PC-9 (cell line): ENCODE data around the gene ADAMTSL2. TPM values are rescaled to one million over a fixed set of nuclear protein-coding genes. Genes with fewer than 3 reads are reported as not detected.

ENCODE experiments used
- BruUV-seq: library from RNA; stranded (reverse); fragments of 400-500 nt; replicated peaks from 2 replicates; lab custom pipeline; 2021; lab: Mats Ljungman, UMichigan
- CTCF ChIA-PET: fragments of 300-600 bp; sonication (Branson Sonifier 250); formaldehyde crosslinking; loops from one replicate; lab custom pipeline; 2022; ENCODE audit warnings: antibody characterized with exemption; lab: Charles Lee
- POLR2A ChIA-PET: fragments of 300-600 bp; sonication (Branson Sonifier 250); formaldehyde crosslinking; loops from one replicate; lab custom pipeline; 2022; ENCODE audit warnings: antibody characterized with exemption; ENCODE audit not compliant: unreplicated experiment; lab: Charles Lee
- DNase-seq, 2 experiments: peaks; one replicate each; pipeline versions ENCODE4 v3.0.0 to v3.0.0-alpha.2; 2015 to 2022; ENCODE audit warnings: mixed read lengths in 1 of 2
- H2AFZ ChIP-seq: fragments of 200-600 bp; sonication (generic); 2 replicates; pipeline ENCODE4 v1.8.1; 2017; ENCODE audit warnings: antibody characterized with exemption
- H3F3A ChIP-seq: fragments of 200-600 bp; sonication (generic); 2 replicates; pipeline ENCODE4 v1.8.1; 2017; ENCODE audit warnings: antibody characterized with exemption, mild to moderate bottlenecking, low read depth; ENCODE audit not compliant: insufficient read depth
- H3K27ac ChIP-seq: fragments of 200-600 bp; sonication (generic); 2 replicates; pipeline ENCODE4 v1.6.1; 2016; ENCODE audit warnings: mixed run types
- H3K27me3 ChIP-seq: fragments of 200-600 bp; sonication (generic); 2 replicates; pipeline ENCODE4 v1.6.1; 2016; ENCODE audit warnings: low read depth, mixed run types; ENCODE audit not compliant: insufficient read depth
- H3K36me3 ChIP-seq: fragments of 200-600 bp; sonication (generic); 2 replicates; pipeline ENCODE4 v1.6.1; 2016; ENCODE audit warnings: low read depth, mixed run types
- H3K4me1 ChIP-seq: fragments of 200-600 bp; sonication (generic); replicated peaks from 2 replicates; pipeline ENCODE4 v1.6.1; 2016; ENCODE audit warnings: mixed run types; ENCODE audit not compliant: insufficient read depth
- H3K4me2 ChIP-seq: fragments of 200-600 bp; sonication (generic); 2 replicates; pipeline ENCODE4 v1.6.1; 2017; ENCODE audit warnings: mixed run types
- H3K4me3 ChIP-seq: fragments of 200-600 bp; sonication (generic); 2 replicates; pipeline ENCODE4 v1.6.1; 2016; ENCODE audit warnings: mixed run types
- H3K79me2 ChIP-seq: fragments of 200-600 bp; sonication (generic); 2 replicates; pipeline ENCODE4 v1.6.1; 2017; ENCODE audit warnings: low read depth, mixed run types
- H3K9me2 ChIP-seq: fragments of 200-600 bp; sonication (generic); 2 replicates; pipeline ENCODE4 v1.8.1; 2017; ENCODE audit warnings: mild to moderate bottlenecking; ENCODE audit not compliant: insufficient read depth
- H3K9me3 ChIP-seq: fragments of 200-600 bp; sonication (generic); 2 replicates; pipeline ENCODE4 v1.8.1; 2016; ENCODE audit warnings: low read depth; ENCODE audit not compliant: insufficient read depth
- H4K20me1 ChIP-seq: fragments of 200-600 bp; sonication (generic); 2 replicates; pipeline ENCODE4 v1.8.1; 2017; ENCODE audit not compliant: insufficient read depth
- EZH2 ChIP-seq: fragments of 200-600 bp; sonication (generic); IDR thresholded peaks from 2 replicates; pipeline ENCODE4 v1.8.0; 2017; ENCODE audit warnings: antibody characterized with exemption, low read depth
- intact Hi-C: fragments of 100-400 bp; cut with micrococcal nuclease; formaldehyde crosslinking; loops from one replicate; pipeline ENCODE4 v1.10.0; 2022; ENCODE audit not compliant: unreplicated experiment
- total RNA-seq: library from RNA; stranded (reverse); gene quantifications from 2 replicates; pipeline ENCODE4 v1.2.3, GENCODE V29; 2021
- TF ChIP-seq, protein P1 (sequence below): fragments of 200-600 bp; sonication (generic); conservative IDR thresholded peaks from 2 replicates; pipeline ENCODE4 v1.6.1; 2017; ENCODE audit warnings: mixed run types, antibody characterized with exemption, mild to moderate bottlenecking, moderate library complexity

The ADAMTSL2 gene
- total RNA-seq, 1 experiment from 2014 or later: 0.39 TPM

DNA sequence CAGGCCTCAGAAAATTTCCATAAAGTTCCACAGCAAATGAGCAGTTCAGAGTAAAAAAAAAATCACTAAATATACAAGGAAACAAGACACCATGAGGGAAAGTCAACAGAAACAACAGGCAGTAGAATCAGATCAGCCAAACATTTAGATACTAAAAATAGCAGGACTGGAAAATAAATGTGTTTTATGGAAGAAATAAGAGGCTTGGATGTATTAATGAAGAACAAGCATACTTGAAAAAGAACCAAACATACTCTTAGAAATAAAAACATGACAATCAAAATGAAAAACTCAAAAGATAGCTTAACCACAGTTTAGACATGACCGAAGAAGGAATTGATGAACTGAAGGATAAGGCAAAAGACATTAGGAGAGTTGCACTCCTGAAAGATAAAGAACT lies 32.4 kb upstream of the ADAMTSL2 start:
- DNase-seq: no peak
- no TSS peak for BruUV-seq
- Histone ChIP-seq H3K36me3 (no peaks in the 10 kb centered on the region), H3K27me3 (peaks cover 67% of the 10 kb centered on the region), H3K27ac (no peak overlapping the region), H3K4me3 (no peak overlapping the region), H3K79me2 (no peaks in the 10 kb centered on the region), H3K9me2 (no peaks in the 10 kb centered on the region), H3K9me3 (peaks cover 9% of the 10 kb centered on the region), H3F3A (peaks cover 4% of the 10 kb centered on the region; the same call in 1 of the 2 replicates), H2AFZ (no peak overlapping the region), H3K4me1 (peaks cover 7% of the 10 kb centered on the region; the same call in 1 of the 2 replicates), H4K20me1 (no peaks in the 10 kb centered on the region), H3K4me2 (no peak overlapping the region)
- no peak for TF ChIP-seq EZH2
- TF ChIP-seq, protein P1, sequence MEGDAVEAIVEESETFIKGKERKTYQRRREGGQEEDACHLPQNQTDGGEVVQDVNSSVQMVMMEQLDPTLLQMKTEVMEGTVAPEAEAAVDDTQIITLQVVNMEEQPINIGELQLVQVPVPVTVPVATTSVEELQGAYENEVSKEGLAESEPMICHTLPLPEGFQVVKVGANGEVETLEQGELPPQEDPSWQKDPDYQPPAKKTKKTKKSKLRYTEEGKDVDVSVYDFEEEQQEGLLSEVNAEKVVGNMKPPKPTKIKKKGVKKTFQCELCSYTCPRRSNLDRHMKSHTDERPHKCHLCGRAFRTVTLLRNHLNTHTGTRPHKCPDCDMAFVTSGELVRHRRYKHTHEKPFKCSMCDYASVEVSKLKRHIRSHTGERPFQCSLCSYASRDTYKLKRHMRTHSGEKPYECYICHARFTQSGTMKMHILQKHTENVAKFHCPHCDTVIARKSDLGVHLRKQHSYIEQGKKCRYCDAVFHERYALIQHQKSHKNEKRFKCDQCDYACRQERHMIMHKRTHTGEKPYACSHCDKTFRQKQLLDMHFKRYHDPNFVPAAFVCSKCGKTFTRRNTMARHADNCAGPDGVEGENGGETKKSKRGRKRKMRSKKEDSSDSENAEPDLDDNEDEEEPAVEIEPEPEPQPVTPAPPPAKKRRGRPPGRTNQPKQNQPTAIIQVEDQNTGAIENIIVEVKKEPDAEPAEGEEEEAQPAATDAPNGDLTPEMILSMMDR: no peak
- CTCF ChIA-PET: no interaction called here
- POLR2A ChIA-PET: interaction anchor here (0.7 kb wide), 1 partner anchor 96 kb away, joined by 4 read pairs; no protein-coding TSS in a partner anchor
- intact Hi-C loops: loop anchor here (10.0 kb wide), 1 partner anchor 233 kb away; the partner anchor contains the start of gene SARDH

DNA sequence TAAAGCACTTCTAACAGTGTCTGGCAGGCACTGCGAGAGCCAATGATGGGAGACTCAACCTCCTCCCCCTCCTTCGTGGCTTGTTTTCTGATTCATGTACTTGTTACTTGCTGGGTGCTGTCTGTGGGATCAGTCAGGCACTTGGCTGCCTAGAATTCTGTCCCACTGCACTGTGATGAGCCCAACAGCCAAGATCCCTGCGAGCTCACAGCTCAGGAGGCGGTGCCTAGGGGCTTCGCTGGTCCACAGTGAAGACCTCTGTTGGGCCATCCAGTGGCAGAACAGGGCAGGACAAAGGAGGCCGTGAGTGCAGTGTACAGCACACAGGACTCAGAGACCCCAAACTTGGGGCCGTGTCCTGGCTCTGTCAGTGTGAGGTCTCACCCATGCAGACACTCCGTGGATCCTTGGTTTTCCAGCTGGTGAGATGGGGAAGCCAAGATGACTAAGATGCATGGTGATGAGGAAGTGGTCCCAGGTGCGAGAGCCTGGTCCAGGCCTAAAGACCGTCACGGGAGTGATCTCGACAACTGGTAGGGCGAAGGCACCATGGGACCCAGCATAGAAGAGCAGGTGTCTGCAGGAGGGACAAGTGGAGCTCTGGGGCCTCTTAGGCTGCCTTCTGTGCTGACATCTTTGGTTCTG lies 29.2 kb upstream of the ADAMTSL2 start:
- TF ChIP-seq, protein P1: no peak
- TF ChIP-seq EZH2: no peak
- no peak for DNase-seq
- Histone ChIP-seq H4K20me1 (no peaks in the 10 kb centered on the region), H3K27ac (no peak overlapping the region), H3K79me2 (no peaks in the 10 kb centered on the region), H3K27me3 (peaks cover 56% of the 10 kb centered on the region), H3K9me3 (peaks cover 9% of the 10 kb centered on the region), H3K4me1 (peaks cover 22% of the 10 kb centered on the region), H3K36me3 (no peaks in the 10 kb centered on the region), H3F3A (peaks cover 5% of the 10 kb centered on the region; the same call in 1 of the 2 replicates), H3K4me2 (no peak overlapping the region), H3K9me2 (no peaks in the 10 kb centered on the region), H2AFZ (no peak overlapping the region), H3K4me3 (no peak overlapping the region)
- CTCF ChIA-PET: interaction anchor here (0.6 kb wide), 1 partner anchor 9 kb away, joined by 4 read pairs; no protein-coding TSS in a partner anchor
- POLR2A ChIA-PET: no interaction called here
- no TSS peak for BruUV-seq
- intact Hi-C loops: loop anchor here (10.0 kb wide), 1 partner anchor 229 kb away; the partner anchor contains the start of gene SARDH

DNA sequence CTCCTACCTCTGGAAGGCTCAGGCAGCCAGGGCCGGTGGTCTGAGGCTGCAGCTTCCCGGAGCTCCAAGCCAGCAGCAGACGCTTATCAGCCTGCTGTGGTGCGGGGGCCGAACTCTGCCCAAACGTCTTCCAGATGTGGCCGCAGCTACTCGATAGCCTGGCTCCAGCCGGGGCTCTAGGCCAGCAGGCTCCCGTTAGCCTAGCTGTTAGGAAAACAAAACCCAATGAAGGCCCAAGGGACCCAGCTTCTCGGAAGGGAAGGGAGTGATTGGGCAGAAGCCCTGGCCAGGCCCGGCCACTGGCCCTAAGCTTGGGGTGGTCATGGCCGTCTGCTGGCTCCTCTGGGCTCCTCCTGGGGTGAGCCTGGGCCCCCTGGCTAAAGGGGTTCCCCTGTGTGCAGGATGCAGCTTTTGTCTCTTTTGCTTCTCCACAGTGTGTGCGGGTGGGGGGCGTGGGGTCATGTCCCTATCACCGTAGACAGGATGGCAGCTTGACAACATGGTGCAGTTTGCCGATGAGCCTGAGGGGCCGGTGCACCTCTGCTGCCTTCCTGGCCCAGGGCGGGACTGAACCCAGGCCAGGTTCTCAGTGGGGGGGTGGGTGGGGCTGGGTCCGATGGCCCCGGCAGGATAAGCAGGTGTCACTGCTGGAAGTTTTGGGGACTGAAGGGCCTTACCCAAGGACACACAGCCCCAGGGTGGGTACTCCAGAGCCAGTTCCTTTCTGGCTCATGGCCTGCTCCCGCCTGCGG lies 28.4 kb upstream of the ADAMTSL2 start:
- H3K4me1 ChIP-seq: peaks cover 22% of the 10 kb centered on the region
- no peaks in the 10 kb centered on the region for H3K9me2 ChIP-seq
- TF ChIP-seq, protein P1: no peak
- no peak for TF ChIP-seq EZH2
- no TSS peak for BruUV-seq
- no peaks in the 10 kb centered on the region for H4K20me1 ChIP-seq
- no peak for DNase-seq
- no peak overlapping the region for H3K4me2 ChIP-seq
- peaks cover 5% of the 10 kb centered on the region; the same call in 1 of the 2 replicates for H3F3A ChIP-seq
- no peak overlapping the region for H3K4me3 ChIP-seq
- CTCF ChIA-PET: interaction anchor here (0.6 kb wide), 1 partner anchor 10 kb away, joined by 4 read pairs; no protein-coding TSS in a partner anchor
- intact Hi-C loops: loop anchor here (10.0 kb wide), 1 partner anchor 229 kb away; the partner anchor contains the start of gene SARDH
- no peak overlapping the region for H3K27ac ChIP-seq
- POLR2A ChIA-PET: interaction anchor here (0.7 to 0.8 kb wide), 2 partner anchors 86 to 476 kb away, joined by 5 to 6 read pairs; partner anchors contain the start of gene GTF3C5
- peaks cover 48% of the 10 kb centered on the region for H3K27me3 ChIP-seq
- no peaks in the 10 kb centered on the region for H3K79me2 ChIP-seq
- no peaks in the 10 kb centered on the region for H3K36me3 ChIP-seq
- no peak overlapping the region for H2AFZ ChIP-seq
- peaks cover 9% of the 10 kb centered on the region for H3K9me3 ChIP-seq
